Stimulated activated CD8-positive, alpha-beta memory T cell treated with anti-CD3 and anti-CD28 coated beads, Interleukin-15, amount 100 ng/mL, for 48 hours (primary cell): Measurements from ENCODE around the gene NDST1.
"Not testable (repeated sequence)": the region's sequence is repeated elsewhere in the genome, so short reads cannot be mapped to it uniquely, and the experiment has no call there.

ENCODE experiments used
- DNase-seq, 2 donors: peaks; one replicate each; pipeline ENCODE4 v3.0.0-alpha.2; 2020; ENCODE audit warnings: low read depth in 2 of 2

NDST1 gene

DNA sequence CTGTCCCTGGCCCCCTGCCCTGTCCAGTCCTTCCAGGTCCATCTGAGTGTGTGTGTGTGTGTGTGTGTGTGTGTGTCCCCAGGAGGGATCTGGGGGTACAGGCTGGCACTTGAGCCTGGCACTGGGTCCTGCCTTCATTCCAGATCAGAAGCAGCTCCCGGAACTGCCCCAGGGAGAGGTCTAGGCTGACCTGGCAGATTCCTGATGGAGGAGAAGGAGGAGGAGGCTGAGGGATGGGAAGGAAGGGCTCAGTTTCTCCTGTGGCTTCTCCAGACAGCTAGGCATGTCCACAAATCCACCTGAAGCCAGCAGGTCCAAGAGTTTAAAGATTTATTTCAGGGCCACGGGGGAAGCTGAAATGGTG is 328 bp downstream of the NDST1 start:
- DNase-seq = no peak

DNA sequence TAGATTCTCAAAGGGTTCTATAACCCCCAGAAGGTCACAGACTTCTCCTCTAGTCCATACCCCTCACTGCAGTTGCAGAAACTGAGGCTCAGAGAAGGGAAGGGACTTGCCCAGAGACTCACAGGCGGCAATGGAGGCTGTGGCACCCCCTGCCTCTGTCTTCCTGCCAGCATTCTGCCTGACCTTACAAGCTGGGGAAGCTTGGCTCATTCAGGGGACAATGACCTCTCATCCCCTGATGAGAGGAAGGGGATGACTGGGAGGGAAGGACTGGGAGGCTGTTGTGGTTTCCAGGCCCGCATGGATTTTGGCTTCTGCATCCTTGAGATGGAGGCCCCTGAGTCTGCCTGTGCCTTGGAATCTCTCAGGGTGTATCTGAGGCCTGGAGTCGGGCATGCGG is 897 bp downstream of the NDST1 start:
- DNase-seq = no peak

DNA sequence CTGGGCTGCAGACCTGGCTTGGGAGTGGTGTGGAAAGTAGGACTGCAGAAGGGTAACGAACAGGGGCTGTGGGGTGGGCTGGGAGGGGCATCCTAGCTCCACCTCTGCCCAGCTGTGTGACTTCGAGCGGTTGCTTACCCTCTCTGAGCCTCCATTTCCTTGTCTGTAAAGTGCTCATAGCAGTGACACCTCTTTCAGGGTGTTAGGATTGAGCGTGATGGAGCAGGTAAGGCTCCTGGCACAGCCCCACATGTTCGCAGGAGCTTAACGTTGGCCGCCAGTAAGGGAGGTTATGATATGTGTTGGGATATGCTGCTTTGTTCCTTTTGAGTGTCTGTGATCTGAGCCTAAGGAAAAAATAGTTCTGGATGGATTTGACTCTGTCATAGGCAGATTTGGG is 2.1 kb downstream of the NDST1 start:
- no peak for DNase-seq

DNA sequence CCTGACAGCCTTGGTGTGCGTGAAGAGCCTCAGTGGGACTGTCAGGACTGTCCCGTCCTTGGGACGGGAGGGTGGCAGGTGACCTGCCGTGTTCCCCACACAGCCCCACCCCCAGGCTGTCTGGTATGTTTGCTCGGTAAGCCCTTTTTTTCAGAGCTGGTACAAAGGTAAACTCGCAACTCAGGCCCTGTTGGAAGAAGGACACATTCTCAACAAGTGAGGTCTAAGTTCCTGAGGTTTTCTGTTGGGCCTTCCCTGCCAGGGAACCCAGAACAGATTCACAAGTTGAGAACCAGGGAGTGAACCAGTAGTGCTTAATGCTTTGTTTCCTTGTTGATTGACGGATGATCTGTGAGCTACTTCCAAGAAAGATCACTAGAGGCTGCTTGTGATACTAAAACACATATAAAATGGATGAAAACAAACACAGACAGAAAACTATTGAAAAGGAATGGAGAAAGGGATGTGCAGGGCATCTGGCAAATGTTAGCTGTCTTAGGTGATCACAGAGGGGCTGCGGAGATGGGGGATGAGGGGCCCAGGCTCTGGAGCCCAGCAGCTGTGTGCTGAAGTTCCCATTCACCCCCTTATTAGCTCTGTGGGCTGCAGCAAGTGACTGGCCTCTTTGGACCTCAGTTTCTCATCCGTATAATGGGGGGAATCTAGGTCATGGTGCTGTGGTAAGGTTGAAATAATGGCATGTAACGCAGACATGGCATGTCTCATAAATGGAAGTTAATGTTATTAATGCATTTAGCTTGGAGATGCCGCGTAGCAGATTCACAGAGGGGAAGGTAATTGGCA is 2.7 kb downstream of the NDST1 start:
- no peak for DNase-seq

DNA sequence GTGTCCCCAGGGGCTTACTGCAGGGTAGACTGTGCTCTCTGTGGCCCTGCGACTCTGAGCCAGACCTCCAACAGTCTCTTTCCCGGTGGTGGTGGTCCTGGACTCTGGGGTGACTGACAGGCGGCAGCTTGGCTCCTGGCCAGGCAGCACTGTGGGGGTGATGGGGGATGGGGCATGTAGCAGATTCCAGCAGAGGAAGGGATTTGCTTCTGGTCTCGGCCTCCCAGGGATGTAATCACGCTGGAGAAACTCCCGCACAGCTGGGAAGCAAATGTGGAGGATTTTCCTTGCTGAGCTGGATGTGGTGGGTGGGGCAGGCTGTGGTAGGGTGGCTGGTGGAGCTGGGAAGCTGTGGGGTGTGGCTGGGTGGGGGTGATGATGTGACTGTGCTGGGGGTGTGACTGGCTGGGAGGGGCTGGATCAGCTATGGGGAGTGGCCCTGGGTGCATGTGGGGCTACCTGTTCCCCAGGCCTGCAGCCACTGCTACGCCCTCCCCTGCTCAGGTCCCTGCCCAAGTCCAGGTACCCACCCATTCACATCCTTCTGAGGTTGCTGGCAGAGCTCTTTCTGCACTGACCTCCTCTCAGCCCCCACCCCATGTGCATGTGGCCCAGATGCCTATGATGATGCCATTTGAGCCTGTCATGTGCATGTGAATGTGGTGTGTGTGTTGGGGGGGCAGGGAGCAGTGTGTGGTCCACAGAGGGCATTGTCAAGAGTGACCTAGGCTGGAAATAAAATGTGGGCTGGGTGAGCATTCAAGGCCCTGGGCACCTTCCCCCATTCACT is 3.8 kb downstream of the NDST1 start:
- no peak for DNase-seq

DNA sequence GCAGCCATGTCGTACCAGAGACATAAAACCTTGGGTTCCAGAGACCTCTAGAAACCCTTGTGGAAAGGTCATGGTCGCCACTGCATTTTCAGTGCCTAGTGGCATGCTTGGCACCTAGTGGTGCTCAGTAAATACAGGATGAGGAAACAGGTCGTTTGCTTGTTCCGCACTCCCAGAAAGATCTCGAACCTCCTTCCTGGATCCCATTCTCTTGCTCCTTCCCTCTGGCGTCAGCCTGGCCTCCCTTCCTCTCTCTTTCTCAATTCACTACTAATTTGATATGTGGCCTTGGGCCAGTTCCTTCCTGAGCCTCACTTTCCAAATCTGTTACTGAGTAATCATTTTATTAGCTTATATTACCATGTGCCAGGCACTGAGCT is 4.4 kb downstream of the NDST1 start:
- no peak for DNase-seq

DNA sequence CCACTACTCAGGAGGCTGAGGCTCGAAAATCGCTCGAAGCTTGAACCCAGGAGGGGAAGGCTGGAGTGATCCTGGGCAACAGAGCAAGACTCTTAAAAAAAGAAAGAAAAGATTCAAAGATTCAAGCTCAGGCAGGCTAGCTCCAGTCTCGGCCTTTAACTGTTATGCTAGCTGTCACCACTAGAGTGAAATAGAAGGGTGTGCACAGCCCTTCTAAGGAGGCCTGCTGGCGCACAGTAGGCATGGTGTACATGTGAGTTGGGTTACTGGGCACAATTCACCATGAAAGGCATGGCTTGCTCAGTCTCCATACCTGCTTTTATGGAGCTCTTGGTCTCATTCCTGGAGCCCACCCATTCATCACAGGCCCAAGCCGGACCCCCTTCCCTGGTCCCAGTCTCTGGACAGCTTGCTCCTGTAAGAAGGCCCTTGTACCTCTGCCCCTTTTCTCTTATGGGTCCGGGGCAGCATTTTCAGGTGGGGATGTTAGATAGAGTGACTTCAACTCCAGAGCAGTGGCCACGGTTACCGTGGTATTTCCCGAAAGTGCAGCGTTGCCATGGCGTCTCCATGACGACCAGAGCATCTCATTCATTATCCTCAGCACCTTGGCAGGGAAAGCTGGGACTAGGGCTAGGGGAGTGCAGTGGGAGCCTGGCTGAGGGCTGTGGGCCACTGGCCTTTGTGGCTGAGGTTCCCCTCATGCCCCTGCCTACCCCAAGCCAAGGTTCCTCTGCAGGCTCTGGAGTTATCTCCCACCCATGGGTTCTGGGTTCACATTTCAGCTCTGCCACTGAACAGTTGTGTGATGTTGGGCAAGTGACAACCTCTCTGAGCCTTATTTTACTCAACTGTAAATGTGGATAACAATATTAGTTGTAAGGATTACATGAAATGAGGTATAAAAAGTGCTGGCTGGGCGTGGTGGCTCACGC is 5.7 kb downstream of the NDST1 start:
- no peak for DNase-seq

DNA sequence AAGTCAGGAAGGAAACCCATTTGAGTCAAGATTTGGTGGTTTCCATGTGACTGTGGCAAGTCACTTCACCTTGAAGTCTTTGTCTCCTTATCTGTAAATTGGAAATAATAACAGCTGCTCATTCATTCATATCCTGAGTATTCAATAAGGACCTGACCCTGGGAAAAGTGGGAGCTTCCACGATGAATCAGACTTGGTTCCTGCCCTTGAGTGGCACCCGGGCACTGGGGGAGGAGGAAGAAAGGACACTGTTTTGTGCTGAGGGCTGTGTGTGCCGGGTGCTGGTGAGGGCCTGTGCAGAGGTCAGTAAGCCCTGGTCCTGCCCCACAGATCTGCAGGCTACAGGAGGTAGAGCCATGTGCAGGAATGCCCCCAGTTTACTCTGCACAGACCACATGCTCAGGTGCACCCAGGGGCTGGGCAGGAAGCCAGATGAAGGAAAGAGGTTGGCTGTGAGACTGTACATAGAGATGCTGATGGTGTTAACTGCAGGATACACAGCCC is 6.8 kb downstream of the NDST1 start:
- DNase-seq = no peak

DNA sequence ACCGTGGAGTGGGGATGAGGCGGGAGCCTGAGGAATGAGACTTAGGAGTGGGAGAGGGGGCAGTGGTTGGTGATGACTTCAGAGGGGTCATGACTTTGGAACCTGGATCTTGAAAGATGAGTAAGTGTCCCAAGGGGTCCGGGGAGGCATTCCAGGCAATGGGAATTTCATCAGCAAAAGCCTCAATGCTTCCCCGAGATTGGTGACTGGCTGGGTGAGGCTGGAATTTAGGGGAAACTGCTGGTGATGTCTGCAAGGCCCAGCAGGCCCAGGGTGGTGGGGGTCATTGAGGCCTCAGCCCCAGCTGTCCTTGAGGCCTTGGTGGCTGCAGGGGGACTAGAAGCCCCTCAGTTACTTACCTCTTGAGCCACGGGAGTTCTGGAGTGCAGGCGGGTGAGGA is 7.5 kb downstream of the NDST1 start:
- no peak for DNase-seq

DNA sequence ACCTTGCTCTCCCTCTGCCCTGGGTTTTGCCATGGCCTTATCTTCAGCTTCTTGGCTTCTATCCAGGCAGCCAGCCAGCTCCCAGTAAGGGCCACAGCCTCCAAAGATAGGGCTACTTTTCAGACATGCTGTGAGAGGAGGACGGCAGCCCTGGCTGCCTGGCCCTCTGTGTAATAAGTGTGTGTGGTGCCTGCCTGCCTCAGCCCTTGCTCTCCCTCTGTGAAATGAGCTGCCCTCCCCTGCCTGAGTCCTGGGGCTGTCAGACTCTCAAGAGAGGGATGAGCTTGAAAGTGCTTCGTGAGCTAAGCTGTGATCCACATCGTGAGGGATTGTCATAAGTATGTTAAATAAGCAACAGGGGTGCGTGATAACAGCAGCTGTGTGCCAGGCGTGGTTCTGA is 8.1 kb downstream of the NDST1 start:
- DNase-seq = no peak

DNA sequence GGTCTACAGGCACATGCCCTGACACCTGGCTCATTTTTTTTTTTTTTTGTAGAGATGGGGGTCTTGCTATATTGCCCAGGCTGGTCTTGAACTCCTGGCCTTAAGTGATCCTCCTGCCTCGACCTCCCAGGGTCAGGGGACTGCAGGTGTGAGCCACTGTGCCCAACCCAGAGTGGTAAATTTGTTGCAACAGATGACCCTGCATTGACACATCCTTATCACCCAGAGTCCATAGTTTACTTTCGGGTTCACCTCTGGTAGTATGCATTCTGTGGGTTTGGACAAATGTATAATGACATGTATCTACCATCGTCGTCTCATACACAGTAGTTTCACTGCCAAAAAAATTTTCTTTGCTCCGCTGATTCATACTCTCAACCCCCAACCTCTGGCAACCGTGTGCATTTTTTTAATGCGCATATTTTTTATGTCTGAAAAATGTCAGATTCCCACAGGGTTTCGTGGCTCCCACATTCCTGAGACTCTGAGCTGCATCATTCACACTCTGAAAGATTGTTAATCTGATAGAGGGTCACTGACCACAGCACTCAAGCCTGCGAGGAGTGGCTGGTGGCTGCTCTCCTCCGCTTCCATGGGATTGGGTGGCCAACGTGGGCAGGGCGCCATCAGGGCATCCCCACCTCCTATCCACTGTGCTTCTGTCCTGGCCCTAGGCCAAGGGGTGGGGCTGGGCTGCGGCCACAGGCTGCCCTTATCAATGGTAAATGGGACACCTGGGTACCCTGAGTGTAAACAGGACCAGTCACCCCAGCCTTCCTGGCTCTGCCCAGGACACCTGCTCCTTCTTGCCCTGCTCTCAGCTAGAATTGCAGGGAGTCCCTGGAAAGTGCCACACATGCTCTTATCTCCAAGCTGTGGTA is 9.6 kb downstream of the NDST1 start:
- DNase-seq = no peak

DNA sequence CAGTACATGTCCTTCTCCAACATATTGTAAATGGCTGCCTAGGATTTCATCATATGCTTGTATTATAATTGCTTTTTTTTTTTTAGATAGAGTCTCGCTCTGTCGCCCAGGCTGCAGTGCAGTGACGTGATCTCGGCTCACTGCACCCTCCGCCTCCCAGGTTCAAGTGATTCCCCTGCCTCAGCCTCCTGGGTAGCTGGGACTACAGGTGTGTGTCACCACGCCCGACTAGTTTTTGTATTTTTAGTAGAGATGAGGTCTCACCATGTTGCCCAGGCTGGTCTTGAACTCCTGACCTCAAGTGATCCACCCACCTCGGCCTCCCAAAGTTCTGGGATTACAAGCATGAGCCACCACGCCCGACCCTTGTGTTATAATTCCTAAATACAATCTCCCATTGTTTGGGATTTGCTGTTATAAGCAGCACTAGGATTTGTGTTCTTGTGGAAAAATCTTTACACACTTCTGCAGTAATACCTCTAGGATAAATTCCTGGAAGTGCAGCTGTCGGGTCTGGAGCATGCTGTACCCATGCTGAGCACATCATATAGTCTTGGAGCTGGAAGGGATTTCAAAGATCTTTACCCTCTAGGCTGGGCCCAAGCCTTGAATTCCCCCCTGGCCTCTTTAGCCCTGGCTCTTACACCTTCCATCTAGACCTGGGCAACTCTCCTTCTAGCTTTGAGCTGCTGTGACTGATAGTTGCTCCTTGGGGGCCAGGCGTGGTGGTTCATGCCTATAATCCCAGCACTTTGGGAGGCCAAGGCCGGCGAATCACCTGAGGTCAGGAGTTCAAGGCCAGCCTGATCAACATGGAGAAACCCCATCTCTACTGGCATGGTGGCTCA is 11.0 kb downstream of the NDST1 start:
- not testable (repeated sequence) for DNase-seq

DNA sequence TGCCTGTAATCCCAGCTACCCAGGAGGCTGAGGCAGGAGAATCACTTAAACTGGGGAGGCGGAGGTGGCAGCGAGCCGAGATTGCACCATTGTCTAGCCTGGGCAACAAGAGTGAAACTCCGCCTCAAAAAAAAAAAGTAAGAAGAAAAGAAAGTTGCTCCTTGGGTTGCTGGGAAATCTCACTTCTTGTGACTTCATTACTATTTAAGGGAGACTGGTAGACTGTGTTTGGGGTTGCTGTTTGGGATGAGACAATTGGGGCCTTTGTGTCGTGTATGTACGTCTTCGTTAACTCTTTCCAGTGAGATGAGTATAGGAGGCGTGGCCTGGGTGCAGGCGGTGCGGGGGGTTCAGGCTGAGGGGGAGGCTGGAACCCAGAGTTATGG is 11.6 kb downstream of the NDST1 start:
- no peak for DNase-seq

DNA sequence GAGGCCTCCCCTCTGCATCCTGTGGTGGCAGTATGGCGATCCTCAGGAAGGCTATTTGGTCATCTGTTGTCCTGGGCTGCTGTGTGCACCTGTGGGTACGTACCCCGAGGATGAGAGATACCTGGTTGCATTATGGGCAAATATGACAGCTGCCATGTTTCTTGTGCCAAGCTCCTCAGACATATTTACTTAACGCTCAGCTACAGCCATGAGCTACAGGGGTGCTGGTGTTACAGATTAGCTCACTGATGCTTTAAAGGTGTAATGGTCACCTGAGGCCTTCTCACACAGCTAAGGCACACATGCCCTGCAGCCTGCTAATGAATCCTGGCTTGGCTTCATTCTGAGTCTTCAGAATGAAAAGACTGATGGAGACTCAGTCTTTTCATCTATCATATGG is 12.0 kb downstream of the NDST1 start:
- no peak for DNase-seq

DNA sequence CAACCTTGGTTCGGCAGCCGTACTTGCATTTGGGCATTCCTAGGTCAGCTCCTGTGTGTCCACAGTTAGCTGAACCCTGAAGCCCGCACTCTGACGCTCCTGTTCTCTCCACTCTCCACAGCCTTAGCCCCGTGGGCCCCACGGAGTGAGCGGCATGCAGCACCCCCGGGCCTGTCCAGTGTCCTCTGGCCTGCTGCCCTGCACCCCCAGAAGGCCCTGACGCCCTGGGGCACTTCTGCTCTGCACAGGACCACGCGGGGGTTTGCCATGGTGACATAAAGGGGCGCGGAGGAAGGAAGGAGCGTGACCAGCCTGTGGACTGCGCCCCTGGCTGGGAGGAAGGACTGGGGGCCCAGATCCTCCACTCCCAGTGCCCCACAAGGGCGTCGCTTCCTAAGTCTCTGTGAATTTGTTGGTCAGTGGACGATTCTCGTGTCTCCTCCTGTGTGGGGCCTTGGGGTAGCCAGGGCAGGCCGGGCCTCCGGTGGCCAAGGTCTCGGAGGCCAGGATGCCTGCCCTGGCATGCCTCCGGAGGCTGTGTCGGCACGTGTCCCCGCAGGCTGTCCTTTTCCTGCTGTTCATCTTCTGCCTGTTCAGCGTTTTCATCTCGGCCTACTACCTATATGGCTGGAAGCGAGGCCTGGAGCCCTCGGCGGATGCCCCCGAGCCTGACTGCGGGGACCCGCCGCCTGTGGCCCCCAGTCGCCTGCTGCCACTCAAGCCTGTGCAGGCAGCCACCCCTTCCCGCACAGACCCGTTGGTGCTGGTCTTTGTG is 13.0 kb downstream of the NDST1 start:
- DNase-seq = no peak

DNA sequence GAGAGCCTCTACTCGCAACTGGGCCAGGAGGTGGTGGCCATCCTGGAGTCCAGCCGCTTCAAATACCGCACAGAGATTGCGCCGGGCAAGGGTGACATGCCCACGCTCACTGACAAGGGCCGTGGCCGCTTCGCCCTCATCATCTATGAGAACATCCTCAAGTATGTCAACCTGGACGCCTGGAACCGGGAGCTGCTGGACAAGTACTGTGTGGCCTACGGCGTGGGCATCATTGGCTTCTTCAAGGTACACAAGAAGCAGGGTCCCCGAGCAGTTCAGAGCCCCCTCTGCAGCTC is 13.5 kb downstream of the NDST1 start:
- no peak for DNase-seq

DNA sequence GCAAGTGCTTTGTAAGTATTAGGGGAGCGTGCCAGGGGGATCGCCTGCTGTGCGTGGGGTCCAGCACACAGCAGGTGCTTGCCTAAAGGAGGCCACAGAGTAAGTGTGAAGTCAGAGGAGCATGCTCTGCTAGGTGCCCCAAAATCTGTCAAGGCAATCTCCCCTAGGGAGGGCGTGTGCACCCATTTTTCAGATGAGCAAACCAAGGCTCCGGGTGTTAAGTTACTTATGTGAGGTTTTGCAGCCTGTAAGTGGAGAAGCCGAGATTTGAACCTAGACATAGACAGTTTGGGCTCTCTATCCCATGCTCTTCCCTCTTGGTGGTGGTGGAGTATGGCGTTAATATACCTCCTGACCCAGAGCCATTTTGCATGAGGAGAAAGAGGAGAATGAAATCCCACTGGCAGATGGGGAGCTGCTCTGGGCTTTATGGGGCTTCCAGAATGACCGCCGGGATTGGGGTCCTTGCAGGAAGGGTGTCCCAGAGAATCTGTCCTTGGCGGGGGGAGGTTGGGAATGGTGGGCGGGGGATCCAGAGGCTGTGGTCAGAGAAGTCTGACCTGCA is 14.1 kb downstream of the NDST1 start:
- no peak for DNase-seq

DNA sequence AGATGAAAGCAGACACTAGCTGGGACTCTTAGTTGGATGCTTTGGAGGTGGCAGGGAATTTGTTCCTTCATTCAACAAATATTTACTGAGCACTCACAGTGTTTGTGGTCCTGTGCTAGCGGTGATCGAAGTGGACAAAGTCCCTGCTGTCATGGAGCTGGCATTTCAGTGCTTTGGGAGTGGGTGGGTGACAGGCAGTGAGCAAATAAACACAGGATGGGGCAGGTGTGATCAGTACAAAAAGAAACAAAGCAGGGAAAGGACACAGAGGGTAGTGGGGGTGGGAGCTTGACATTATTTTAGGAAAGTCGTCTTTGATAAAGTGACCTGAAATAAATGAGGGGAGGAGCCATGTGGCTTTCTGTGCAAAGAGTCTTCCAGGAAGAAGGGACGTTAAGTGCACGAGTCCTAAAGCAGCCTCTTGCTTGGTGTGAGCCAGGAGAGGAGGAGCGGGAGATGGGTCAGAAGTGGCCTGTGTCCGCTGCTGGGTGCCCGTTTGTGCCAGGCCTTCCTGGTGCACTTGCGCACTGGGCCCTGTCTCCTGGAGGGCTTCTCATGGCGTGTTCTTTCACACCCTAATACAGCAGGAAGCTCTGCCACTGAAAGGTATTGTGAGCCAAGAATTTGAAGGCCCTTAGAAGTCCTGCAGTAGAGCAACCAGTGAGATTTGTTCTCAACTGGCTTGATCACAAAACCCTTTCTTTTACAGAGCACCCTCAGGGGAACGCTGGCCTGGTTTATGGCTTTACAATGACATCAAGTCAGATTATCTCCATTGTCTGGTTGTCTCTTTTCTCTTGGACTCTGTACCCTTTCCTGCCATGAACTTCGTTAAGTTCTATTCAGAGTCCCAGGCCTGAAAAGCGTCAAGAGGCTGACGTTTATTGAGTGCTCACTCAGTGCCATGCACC is 14.8 kb downstream of the NDST1 start:
- DNase-seq = no peak
